ENCODE measurements around the gene DNAH14.
"Not testable (repeated sequence)": the region's sequence is repeated elsewhere in the genome, so short reads cannot be mapped to it uniquely, and the experiment has no call there.

Gene DNAH14

DNA sequence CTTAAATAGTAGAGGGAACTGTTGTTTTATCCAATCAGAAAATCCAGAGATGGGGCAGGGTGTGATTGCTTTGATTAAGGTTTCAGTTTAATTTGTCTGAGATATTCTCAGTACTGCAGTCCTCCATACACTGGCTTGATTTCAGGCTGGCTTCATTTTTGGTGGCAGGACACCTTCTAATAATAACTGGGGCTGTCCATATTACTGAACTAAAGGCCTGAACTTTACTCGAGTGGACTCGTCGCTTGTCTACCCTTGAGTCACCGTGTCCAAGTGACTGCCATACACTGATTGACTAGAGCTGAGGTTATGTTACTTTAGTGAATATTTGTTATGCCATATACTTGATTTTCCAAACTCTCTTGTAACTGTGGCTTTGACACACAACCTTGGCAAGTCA is 228.8 kb downstream of the DNAH14 start:
- DNase-seq = no peak

DNA sequence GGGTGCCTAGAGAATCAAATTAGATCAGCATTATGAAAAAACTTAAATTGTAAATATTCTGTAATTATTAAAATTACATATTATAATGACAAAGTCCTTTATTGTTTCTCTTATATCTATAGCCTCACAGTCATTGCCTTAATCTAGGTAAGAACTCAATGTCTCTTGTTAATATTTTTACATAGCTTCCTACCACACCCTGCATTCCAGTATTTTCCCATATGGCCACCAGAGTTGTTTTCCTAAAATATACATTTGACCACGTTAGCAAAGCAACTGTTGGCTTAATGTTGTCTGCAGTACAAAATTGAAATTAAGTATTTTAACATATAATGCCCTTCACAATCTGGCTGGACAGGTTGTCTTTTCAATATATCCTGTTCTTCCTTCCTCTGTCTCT is 230.3 kb downstream of the DNAH14 start:
- no peak for DNase-seq

DNA sequence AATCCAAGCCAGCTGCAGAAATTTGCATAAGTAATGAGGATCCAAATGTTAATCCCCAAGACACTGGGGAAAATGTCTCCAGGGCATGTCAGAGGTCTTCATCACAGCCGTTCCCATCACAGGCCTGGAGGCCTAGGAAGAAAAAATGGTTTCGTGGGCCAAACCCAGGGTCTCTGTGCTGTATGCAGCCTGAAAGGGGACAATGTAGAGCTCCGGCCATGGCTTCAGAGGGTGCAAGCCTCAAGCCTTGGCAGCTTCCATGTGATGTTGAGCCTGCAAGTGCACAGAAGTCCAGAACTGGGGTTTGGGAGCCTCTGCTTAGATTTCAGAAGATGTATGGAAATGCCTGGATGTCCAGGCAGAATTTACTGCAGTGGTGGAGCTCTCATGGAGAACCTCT is 247.9 kb downstream of the DNAH14 start:
- DNase-seq = not testable (repeated sequence)

DNA sequence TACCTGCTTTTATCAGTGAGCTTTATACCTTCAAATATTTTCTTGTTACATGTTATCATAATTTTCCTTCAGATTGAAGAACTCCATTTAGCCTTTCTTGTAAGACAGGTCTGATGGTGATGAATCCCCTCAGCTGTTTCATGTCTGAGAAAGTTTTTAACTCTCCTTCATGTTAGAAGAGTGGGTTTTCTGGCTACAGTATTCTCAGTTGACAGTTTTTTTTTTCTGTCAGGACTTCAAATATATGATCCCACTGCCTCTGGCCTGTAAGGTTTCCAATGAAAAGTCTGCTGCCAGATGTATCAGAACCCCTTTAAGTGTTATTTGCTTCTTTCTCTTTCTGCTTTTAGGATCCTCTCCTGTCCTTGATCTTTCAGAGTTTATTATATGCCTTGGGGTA is 250.2 kb downstream of the DNAH14 start:
- no peak for DNase-seq

DNA sequence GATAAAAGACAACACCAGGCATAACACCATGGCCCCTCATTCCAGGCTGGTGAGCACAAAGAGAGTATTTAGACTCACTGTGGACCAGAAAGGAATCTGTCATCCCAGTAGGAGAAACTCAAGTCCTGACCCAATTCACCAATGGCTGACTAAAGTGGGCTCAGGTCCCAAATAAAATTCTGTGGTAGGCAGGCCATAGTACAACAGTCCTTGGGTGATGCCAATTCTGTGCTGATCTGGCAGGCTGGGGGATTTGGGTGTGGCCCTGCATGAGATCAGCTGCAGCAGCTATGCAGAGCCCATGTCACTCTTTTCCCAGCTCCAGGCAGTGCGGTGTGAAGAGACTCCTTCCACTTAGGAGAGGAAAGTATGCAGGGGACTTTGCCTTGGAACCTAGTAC is 253.2 kb downstream of the DNAH14 start:
- DNase-seq = no peak

DNA sequence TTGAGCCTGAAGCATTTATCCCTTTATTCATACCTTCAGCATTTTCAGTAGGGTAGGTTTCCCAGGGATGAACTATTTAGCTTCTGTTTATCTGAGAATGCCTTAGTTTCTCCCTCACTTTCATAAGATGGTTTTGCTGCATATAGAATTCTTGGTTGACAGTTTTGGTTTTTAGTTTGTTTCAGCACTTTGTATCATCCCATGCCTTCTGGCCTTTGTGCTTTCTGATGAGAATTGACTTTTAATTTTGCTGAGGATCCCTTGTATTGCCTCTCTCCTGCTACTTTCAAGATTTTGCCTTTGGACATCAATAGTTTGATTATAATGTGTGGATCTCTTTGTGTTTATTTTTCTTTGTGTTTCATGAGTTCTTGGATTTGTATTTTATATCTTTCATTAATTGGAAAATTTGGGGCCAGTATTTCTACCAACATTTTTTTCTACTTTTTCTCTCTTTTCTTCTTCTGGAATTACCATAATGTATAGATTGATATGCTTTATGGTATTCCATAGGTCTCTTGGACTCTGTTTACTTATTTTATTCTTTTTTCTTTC is 261.8 kb downstream of the DNAH14 start:
- DNase-seq = no peak

DNA sequence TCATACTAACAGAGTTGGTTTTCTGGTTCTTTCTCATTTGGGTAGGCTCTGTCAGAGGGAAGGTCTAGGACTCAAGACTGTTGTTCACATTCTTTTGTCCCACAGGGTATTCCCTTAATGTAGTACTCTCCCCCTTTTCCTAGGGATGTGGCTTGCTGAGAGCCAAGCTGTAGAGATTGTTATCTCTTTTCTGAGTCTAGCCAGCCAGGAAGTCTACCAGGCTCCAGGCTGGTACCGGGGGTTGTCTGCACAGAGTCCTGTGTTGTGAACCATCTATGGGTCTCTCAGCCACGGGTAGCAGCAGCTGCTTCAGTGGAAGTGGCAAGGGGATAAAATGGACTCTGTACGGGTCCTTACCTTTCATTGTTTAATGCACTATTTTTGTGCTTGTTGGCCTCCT is 272.0 kb downstream of the DNAH14 start:
- no peak for DNase-seq

DNA sequence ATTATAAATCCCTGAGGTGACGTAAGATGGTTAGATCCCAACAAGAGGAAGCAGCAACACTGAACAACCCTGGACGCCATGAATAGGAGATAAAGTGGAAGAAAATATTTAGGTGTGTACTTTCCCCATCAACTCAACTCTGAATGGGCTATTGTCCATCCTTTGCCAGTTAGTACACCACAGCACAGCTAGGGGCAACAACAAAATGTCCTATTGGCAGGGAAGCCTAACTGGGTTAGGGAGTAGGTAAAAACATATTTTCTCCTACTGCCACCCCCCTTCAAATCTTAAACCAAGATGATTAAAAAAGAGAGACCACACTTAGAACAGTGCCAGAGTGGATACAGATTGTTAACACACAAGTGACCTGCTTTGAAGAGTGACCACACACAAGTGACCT is 278.3 kb downstream of the DNAH14 start:
- DNase-seq = no peak

DNA sequence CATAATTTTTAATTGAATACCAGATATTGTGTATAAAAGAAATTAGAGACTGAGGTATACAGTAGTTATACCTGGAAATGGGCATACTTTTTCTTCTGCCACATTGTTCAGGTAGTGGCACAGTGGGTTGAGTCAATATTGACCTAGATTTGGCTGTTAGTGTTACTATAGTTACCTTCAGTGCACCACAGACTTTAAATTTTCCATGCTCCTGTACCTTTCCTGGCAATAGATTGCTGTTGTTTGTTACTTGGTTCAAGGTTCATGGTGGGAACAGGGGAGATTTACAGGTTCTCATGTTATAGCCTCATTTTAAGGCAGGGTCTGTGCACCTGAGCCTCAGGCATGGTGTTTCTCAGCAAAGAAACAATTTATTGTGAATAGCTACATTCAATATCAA is 279.7 kb downstream of the DNAH14 start:
- DNase-seq = no peak

DNA sequence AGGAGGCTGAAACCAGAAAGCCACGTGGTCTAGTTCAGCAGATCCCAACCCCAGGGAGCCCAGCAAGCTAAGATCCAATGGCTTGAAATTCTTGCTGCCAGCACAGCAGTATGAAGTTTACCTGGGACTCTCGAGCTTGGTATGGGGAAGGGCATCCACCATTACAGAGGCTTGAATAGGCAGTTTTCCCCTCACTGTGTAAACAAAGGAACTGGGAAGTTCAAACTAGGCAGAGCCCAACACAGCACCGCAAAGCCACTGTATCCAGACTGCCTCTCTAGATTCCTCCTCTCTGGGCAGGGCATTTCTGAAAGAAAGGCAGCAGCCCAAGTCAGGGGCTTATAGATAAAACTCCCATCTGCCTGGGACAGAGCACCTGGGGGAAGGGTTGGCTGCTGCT is 280.7 kb downstream of the DNAH14 start:
- not testable (repeated sequence) for DNase-seq

DNA sequence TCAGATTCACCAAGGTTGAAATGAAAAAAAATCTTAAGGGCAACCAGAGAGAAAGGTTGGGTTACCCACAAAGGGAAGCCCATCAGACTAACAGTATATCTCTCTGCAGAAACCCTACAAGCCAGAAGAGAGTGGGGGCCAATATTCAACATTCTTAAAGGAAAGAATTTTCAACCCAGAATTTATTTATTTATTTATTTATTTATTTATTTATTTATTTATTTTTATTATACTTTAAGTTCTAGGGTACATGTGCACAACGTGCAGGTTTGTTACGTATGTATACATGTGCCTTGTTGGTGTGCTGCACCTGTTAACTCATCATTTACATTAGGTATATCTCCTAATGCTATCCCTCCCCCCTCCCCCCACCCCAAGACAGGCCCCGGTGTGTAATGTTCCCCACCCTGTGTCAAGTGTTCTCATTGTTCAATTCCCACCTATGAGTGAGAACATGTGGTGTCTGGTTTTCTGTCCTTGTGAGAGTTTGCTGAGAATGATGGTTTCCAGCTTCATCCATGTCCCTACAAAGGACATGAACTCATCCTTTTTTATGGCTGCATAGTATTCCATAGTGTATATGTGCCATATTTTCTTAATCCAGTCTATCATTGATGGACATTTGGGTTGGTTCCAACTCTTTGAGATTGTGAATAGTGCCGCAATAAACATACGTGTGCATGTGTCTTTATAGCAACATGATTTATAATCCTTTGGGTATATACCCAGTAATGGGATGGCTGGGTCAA is 282.4 kb downstream of the DNAH14 start:
- not testable (repeated sequence) for DNase-seq

DNA sequence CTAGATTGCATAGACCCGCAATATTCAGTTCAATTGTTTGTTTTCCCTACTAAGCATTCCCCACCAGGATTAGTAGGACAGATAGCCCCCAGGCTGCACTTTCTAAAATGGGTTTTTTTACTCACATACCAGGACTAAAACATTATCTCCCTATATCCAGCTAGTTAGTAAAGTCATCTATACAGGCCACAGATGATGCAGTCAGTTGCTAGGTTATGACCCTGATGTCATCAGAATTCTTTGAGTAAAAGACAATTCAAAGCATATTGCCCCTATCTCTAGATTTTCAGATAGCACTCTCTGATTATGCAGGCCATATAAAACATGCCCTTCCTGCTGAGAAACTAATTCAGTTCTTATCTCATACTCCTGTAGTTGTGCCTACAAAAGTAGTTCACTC is 294.8 kb downstream of the DNAH14 start:
- DNase-seq = no peak

DNA sequence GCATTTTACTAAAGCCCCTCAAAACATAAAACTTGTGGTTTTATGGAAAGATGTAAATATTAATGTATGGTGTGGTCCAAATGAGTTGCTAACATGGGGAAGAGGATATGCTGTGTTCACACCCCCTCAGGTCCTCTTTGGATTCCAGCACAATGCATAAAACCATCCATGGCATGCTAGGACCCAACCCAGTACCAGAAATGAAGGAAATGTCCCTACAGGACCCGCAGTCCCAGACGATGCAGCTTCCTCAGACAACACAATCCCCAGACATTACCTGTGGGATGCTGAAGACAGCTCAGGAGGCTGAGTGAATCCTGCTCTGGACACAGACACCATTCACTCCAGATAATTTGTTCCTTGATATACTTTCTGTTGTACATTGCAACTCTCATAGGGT is 296.2 kb downstream of the DNAH14 start:
- DNase-seq = no peak

DNA sequence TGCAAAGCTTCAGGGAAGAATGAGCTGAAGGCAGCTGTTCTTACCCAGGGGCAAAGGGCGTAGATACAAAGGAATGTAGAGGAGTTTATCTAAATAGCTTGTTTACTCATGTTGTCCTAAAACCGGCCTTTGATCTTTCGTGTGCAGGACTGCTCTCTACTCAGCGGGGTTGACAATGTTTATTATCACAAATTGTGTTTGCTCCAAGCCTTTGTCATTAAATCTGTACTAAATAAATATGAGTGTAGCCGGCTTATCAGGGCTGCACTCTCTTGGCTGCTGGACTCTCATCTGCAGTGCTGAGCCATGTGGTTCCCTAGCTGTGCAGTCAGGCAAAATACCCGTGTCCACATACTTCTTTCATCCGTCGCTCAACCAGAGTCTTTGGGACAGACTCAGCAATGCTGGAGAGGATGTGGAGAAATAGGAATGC is 299.4 kb downstream of the DNAH14 start:
- DNase-seq = no peak

DNA sequence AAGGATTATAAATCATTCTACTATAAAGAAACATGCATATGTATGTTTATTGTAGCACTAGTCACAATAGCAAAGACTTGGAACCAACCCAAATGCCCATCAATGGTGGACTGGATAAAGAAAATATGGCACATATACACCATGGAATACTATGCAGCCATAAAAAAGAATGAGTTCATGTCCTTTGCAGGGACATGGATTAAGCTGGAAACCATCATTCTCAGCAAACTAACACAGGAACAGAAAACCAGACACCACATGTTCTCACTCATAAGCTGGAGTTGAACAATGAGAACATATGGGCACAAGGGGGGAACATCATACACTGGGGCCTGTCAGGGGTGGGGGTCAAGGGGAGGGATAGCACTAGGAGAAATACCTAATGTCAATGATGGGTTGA is 300.0 kb downstream of the DNAH14 start:
- not testable (repeated sequence) for DNase-seq

DNA sequence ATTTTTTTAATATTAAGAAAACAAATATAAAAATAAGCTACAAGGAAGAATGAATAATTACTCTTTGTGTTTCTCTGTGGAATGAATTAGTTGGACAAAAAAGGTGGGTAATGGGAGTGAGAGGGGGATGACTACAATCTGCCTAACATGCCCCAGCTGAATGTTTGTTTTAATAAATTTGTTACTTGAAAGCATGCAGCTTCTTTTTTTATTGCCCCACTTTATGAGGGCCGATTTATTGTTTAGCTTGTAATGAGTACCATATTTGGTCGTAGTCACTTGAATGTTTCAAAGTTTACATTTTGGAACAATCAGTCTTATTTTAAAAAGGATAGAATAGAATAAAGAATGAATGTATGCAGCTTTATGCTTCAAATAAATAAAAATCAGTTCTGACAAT is 301.0 kb downstream of the DNAH14 start:
- no peak for DNase-seq

DNA sequence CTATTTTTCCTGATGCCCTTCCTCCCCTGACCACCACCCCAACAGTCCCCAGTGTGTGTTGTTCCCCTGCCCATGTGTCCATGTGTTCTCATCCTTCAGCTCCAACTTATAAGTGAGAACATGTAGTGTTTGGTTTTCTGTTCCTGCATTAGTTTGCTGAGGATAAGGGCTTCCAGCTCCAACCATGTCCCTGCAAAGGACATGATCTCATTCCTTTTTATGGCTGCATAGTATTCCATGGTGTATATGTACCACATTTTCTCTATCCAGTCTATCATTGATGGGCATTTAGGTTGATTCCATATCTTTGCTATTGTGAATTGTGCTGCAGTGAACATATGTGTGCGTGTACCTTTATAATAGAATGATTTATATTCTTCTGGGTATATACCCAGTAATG is 303.5 kb downstream of the DNAH14 start:
- DNase-seq = not testable (repeated sequence)

DNA sequence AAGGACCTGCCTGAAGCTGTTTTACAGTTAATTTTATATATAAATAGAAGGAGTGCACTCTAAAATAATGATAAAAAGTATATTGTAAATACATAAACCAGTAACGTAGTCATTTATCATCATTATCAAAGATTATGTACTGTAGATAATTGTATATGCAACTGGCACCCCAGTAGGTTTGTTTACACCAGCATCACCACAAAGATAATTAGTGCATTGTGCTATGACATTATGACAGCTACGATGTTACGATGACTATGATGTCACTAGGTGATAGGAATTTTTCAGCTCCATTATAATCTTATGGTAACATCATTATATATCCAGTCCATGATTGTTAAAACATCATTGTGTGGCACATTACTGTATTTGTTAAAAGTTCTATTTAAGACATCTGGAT is 313.1 kb downstream of the DNAH14 start:
- no peak for DNase-seq

DNA sequence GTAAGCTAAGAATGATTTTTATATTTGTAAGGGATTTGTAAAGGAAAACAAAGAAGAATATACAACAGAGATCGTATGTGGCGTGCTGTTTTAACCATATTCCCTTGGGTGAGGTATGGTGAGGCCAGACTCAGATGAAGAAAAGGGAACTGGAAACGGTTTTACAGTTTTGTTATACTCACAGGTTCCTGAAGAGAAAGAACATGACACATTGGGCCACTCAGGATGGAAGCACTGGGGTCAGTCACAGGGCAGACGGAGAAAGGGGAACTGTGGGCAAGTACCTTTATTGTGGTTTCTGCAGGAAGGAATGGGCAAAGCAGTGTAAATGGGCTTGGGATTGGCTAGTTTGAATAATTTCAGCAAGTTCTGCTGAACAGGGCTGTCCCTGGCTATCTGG is 321.0 kb downstream of the DNAH14 start:
- no peak for DNase-seq

DNA sequence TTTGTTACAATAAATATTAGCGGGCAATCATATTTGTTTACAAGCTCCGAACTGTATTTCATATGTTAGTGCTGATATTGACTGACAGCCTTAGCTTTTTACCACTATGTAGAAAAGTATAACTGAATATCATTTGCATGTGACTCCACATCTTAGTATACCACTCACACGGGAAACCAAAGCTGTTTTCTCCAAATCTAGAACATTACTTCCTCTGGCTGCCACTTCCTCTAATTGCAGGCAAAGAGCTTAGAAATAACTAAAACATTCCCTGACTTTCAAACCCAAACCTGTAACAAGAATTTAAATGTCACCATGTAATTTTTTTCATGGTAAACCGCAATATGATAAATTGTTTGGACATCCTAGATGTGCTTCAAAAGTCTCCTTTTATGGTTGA is 323.7 kb downstream of the DNAH14 start:
- DNase-seq = no peak

DNA sequence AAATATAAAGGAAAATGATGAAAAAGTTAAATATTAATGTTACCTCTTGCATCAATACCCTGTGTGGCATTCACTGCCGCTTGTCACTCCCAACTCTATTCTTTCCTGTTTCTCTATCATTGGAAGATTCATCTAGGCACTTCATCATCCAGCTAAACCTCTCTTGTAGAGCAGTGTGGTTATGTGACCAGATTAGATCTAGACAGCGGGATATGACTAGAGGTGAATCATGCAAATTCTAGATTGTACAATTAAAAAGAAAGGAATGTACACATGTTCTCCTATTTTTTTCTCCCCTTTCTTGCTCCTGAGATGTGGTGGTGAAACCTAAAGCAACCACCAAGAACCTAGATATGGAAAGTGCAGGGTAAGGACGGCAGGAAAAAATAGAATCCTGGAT is 324.3 kb downstream of the DNAH14 start:
- no peak for DNase-seq

DNA sequence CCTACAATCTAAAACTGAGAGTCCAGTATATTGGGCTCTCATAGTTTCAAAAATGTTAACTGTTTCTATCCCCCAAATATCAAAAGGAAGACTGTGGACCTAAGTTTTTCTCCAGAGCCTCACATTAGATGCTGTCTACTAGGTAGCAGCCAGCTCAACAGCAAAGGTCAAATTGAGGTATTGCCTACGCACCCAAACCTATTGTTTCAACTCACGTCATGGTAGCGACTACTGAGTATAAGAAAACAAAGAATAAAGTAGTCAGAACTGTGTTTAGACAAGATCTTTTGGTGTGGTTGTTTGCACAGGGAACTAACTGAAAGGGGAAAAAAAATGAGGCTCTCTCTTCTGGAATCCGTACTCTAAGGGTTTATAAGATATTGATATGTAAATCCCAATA is 325.2 kb downstream of the DNAH14 start:
- no peak for DNase-seq

DNA sequence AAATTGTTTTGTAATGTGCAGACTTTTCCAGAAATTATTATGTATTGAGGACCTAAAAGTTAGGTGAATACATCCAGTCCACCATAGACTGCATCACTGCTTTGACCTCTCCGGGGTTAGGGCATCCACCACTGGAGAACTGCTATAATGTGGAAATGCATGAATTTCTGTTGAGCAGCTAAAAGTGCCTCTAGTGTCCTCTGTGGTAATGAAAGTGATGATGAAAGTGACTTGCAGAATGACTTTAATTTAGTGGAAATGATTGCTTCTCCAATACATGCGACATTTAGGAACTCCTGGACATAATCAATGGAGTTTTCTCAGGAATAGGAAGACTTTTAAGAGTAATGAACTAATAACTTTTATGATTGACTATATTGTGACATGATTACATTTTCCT is 327.6 kb downstream of the DNAH14 start:
- DNase-seq = no peak

DNA sequence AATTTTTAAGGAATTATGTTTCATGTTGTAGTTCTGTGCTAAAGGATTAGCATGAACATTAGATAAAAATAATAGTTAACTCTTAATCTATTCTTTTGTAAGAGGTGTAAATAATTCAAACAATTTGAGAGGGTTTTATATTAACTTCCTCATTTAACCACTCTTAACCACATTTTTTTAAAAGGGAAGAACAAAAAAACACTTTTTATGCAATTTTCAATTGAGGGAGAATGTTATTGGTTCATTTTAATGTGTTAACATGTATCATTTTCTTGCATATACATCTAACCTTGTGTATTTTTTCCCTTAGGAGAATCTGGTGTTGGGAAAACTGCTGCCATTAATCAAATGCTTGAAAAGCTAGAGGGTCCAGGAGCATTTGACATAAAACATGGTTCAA is 329.3 kb downstream of the DNAH14 start:
- no peak for DNase-seq

DNA sequence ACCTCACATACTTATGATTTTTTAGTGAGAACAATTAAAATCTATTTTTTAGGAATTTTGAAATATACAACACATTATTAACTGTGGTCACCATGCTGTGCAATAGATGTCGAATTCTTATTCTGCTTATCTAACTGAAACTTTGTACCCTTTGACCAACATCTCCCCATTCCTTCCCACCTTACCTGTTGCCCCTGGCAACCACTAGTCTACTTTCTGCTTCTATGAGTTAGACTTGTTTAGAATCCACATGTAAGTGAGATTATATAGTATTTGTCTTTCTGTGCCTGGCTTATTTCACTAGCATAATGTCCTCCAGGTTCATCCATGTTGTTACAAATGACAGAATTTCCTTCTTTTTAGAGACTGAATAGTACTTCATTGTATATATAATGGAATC is 330.1 kb downstream of the DNAH14 start:
- no peak for DNase-seq

All from CD4-positive, alpha-beta T cell treated with Interleukin-6 for 4 hours (primary cell).